Heart left ventricle (tissue), 16 donors: ENCODE data around the gene KCTD21. TPM values are rescaled to one million over a fixed set of nuclear protein-coding genes. Genes with fewer than 3 reads are reported as not detected.

Experiments
- ATAC-seq, 4 donors: fragments of 200-7000 bp; cut with Tn5 transposase; one replicate each; pipeline ENCODE4 v1.9.1; 2020 to 2022; ENCODE audit warnings: moderate library complexity in 4 of 4, mild to moderate bottlenecking in 3 of 4, moderate number of reproducible peaks in 1 of 4
- DNase-seq, 5 donors: peaks; one replicate each; pipeline ENCODE4 v3.0.0-alpha.2; 2020
- H3K27ac ChIP-seq, 12 donors: fragments of 200-600 bp; sonication (generic) in 4 of 12; one replicate each; pipeline versions ENCODE4 v1.5.0 to v1.8.0; 2016 to 2022; ENCODE audit warnings: mild to moderate bottlenecking in 2 of 12
- H3K27me3 ChIP-seq, 9 donors: fragments of 200-600 bp; sonication (generic) in 2 of 9; one replicate each; pipeline versions ENCODE4 v1.5.1 to v1.8.0; 2016 to 2022; ENCODE audit warnings: mild to moderate bottlenecking in 3 of 9
- H3K36me3 ChIP-seq, 9 donors: fragments of 200-600 bp; sonication (generic) in 2 of 9; one replicate each; pipeline versions ENCODE4 v1.5.0 to v1.8.0; 2018 to 2022; ENCODE audit warnings: mild to moderate bottlenecking in 2 of 9
- H3K4me1 ChIP-seq, 12 donors: fragments of 200-600 bp; sonication (generic) in 4 of 12; one replicate each; pipeline versions ENCODE4 v1.5.0 to v1.8.0; 2016 to 2022; ENCODE audit warnings: mild to moderate bottlenecking in 3 of 12
- H3K4me3 ChIP-seq, 12 donors: fragments of 200-600 bp; sonication (generic) in 4 of 12; one replicate each; pipeline versions ENCODE4 v1.5.0 to v1.8.0; 2017 to 2022; ENCODE audit warnings: mild to moderate bottlenecking in 9 of 12, moderate library complexity in 4 of 12
- H3K9me3 ChIP-seq, 12 donors: fragments of 200-600 bp; sonication (generic) in 4 of 12; one replicate each; pipeline versions ENCODE4 v1.5.0 to v1.8.0; 2016 to 2022; ENCODE audit warnings: mild to moderate bottlenecking in 1 of 12
- CTCF ChIP-seq, 12 donors: fragments of 200-600 bp; sonication (generic) in 4 of 12; IDR thresholded peaks; one replicate each; pipeline versions ENCODE4 v1.5.0 to v1.8.0; 2018 to 2022; ENCODE audit warnings: antibody characterized with exemption in 12 of 12, mild to moderate bottlenecking in 5 of 12
- POLR2A ChIP-seq, 2 donors: fragments of 450-650 bp; IDR thresholded peaks; one replicate each; pipeline ENCODE4 v1.6.1; 2017; ENCODE audit warnings: antibody characterized with exemption in 2 of 2, mild to moderate bottlenecking in 2 of 2, moderate library complexity in 2 of 2
- WGBS, 4 donors: extraction: QIAGEN DNeasy Blood & Tissue Kit in 2 of 4; methylation state at CpG; one replicate each; pipeline versions ENCODE4 v1.1.5 to v1.1.7; 2013 to 2018; 5-methylcytosine and 5-hydroxymethylcytosine counted together
- intact Hi-C, 10 donors: fragments of 100-400 bp; cut with DNase I; formaldehyde crosslinking; loops; one replicate each; pipeline versions ENCODE4 v1.11.1 to v1.14.2; 2022
- polyA plus RNA-seq, 2 donors: library from polyadenylated mRNA; stranded (reverse); fragments of 200-250 nt; gene quantifications; one replicate each; pipeline ENCODE4 v1.2.3, GENCODE V29; 2013
- total RNA-seq, 9 donors: library from RNA; depleted of rRNA in 2 of 9; stranded (reverse); fragments of >200 nt in 2 of 9; fragmentation: NEBNext Ultra II Directional in 3 of 9; extraction: Animal tissue kit (Norgen Biotek cat#: 25700) in 3 of 9; gene quantifications; one replicate each; pipeline versions ENCODE4 v1.1.0 to v1.2.4, GENCODE V29; 2016 to 2023
- donor health status: ischemic (EF 13 %, LVEDD 7.1; RV severe dilation, severe dysfunction).
- donor health status: healthy with polysubstance abuse.
- donor health status: DM: no; HTN: yes; CAD: no.
- donor health status: DM: no; HTN: no; CAD: no.
- donor health status: ischemic (EF 25% LVEDD 6.9; RV normal size, moderate dysfunction).
- donor health status: ischemic (EF 25% LVEDD 5.7; RV mildly dilated, moderate dysfunction).
- donor health status: healthy.
- donor health status: DM: yes; HTN: yes; CAD: no.
- donor health status: ischemic (EF 35%, LVEDD 5.7; RV mildly dilated, moderate dysfunction).
- donor health status: nonischemic (EF 11% LVEDD 7.7; RV severe dilation, severe dysfunction).
- donor health status: DM: yes; HTN: yes; CAD: no.
- donor health status: PGD.
- donor health status: ischemic (EF 29% LVEDD 5.4; RV normal size, mild dysfunction).
- donor health status: nonischemic (EF 23%, LVEDD 6.1; RV moderate dilation, normal function).

The KCTD21 gene
- total and polyA plus RNA-seq, 11 donors: 3.4 to 10.9 (median 7.2) TPM

- ATAC-seq (peak; percentile 93 to 96 (median 94)), DNase-seq (peak; percentile 89 to 93 (median 91))
- H3K27me3 ChIP-seq: no peaks in the 10 kb centered on the region
- WGBS, 4 donors: 22 to 32% (median 27%) methylated on average over 16 to 17 of the region's 17 CpGs
- no peaks in the 10 kb centered on the region for H3K9me3 ChIP-seq
- H3K4me3 ChIP-seq: peak overlapping the region in 4 of 12 donors; percentile 0 to 17 (median 6)
- TF ChIP-seq CTCF (IDR thresholded peaks at IDR 0.05) (no peak), POLR2A (IDR thresholded peaks at IDR 0.05) (peak in 1 of 2 donors; percentile 44)
- intact Hi-C loops: loop anchor here in 3 of 10 donors (1.0 kb wide), 1 partner anchor 19 kb away; the partner anchor contains the start of genes KCTD21 (in 3 of the 3) and USP35 (in 3 of the 3)
- peaks cover 0 to 47% (median 28%) of the 10 kb centered on the region in 12 donors for H3K4me1 ChIP-seq
- peaks cover 0 to 21% (median 9%) of the 10 kb centered on the region in 9 donors for H3K36me3 ChIP-seq
- peak overlapping the region; percentile 78 to 92 (median 82) for H3K27ac ChIP-seq
These were observed 19.6 kb downstream of the KCTD21 start for GRCh38 chr11:78168539-78169477.

- Histone ChIP-seq H3K4me1 (peaks cover 0 to 57% (median 28%) of the 10 kb centered on the region in 12 donors), H3K4me3 (no peak overlapping the region), H3K27me3 (no peaks in the 10 kb centered on the region), H3K9me3 (no peaks in the 10 kb centered on the region), H3K36me3 (peaks cover 0 to 6% (median 0%) of the 10 kb centered on the region in 9 donors), H3K27ac (peak overlapping the region in 6 of 12 donors; percentile 19 to 74 (median 36))
- no peak for TF ChIP-seq POLR2A (IDR thresholded peaks at IDR 0.05)
- no peak for TF ChIP-seq CTCF (IDR thresholded peaks at IDR 0.05)
- no peak for ATAC-seq
- WGBS, 4 donors: 80 to 91% (median 86%) methylated on average over 6 of the region's 6 CpGs
- DNase-seq: no peak
- intact Hi-C loops: no loop called here
These were observed 21.5 kb downstream of the KCTD21 start for GRCh38 chr11:78166855-78167469.

- H3K9me3 ChIP-seq: no peaks in the 10 kb centered on the region
- no peaks in the 10 kb centered on the region for H3K27me3 ChIP-seq
- no peak for DNase-seq
- intact Hi-C loops: no loop called here
- no peak for ATAC-seq
- H3K27ac ChIP-seq: peak overlapping the region in 8 of 12 donors; percentile 17 to 57 (median 50)
- H3K4me3 ChIP-seq: no peak overlapping the region
- 92 to 100% (median 94%) methylated on average over 2 of the region's 2 CpGs for WGBS, 4 donors
- TF ChIP-seq CTCF (IDR thresholded peaks at IDR 0.05) (no peak), POLR2A (IDR thresholded peaks at IDR 0.05) (no peak)
- peaks cover 0 to 58% (median 26%) of the 10 kb centered on the region in 12 donors for H3K4me1 ChIP-seq
- no peaks in the 10 kb centered on the region for H3K36me3 ChIP-seq
These were observed 24.0 kb downstream of the KCTD21 start for GRCh38 chr11:78164471-78164870.

GRCh38 chr11:78163828-78164227 is 24.6 kb downstream of the KCTD21 start:
- peak in 3 of 4 donors; percentile 16 to 52 (median 30) for ATAC-seq

More at GRCh38 chr11:78163828-78164227, 24.6 kb downstream of the KCTD21 start:
- no peaks in the 10 kb centered on the region for H3K27me3 ChIP-seq
- WGBS, 4 donors: 30 to 39% (median 32%) methylated on average over 2 of the region's 2 CpGs
- DNase-seq: peak in 1 of 5 donors; percentile 46
- peaks cover 0 to 51% (median 20%) of the 10 kb centered on the region in 12 donors for H3K4me1 ChIP-seq
- intact Hi-C loops: no loop called here
- TF ChIP-seq POLR2A (IDR thresholded peaks at IDR 0.05) (no peak), CTCF (IDR thresholded peaks at IDR 0.05) (no peak)
- H3K27ac ChIP-seq: peak overlapping the region in 9 of 12 donors; percentile 15 to 57 (median 48)
- H3K4me3 ChIP-seq: no peak overlapping the region
- H3K9me3 ChIP-seq: no peaks in the 10 kb centered on the region
- no peaks in the 10 kb centered on the region for H3K36me3 ChIP-seq
